ENCODE data around the gene SPP2.

GRCh38 chr2:234014427-234014826, 36.1 kb upstream of the SPP2 start:
- TF ChIP-seq CTCF (IDR thresholded peaks at IDR 0.05) (no peak), POLR2A (IDR thresholded peaks at IDR 0.05) (no peak)

Measured in stomach (tissue), 4 donors.